GM21360 (cell line): ENCODE data around the gene TIGD4.

Experiments used
- ATAC-seq: cut with Tn5 transposase; IDR thresholded peaks from one replicate; pipeline ENCODE4 v1.9.1; 2021; ENCODE audit warnings: mild to moderate bottlenecking, moderate library complexity; ENCODE audit not compliant: unreplicated experiment

TIGD4 gene

DNA sequence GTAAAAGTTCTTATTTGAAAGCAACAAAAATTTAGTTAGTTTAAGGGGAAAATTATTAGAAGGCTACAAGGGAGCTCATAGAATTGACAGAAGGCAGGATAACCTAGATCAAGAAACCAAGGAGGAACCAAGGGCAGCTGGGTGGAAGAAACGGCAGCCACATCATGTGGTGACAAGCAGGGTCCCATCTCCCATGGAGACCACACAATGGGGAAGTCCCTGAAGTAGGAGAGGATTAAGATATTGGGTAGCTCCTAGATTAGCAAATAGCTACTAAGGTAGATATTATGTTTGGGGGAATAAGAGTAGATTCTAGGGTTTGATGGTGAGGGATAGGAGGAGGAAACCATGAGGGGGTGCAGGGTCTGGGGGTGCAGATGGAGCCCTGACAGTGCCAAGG is 51.7 kb downstream of the TIGD4 start:
- no peak for ATAC-seq

DNA sequence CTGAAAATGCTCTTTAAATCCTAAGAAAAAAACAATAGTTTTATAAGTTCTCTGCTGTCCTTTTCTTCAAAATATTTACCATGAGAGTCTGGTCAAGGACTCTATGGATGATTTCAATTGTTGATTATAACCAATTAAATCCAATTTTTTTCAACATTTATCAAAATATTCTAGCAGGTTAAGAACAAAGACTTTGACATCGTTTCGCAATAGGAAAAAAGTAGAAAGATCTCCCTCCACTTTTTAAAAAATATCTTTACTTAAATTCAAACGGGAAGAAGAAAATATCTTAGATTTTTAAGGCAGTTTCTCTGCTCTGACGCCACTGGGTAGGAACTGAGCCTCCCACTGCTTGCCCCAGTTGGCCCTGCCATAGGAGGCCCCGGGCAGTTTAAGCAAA is 55.0 kb downstream of the TIGD4 start:
- no peak for ATAC-seq

DNA sequence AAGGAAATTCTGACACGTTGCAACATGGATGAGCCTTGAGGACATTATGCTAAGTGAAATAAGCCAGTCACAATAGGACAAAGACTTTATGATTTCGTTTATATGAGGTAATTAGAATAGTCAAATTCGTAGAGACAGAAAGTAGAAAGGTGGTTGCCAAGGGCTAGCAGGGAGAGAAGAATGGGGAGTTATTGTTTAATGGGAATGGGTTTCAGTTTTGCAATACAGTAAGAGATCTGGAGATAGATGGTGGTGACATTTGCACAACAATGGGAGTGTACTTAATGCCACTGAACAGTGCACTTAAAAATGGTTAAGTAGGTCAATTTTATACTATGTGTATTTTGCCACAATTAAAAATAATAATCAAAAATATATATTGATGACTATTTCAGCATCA is 56.3 kb downstream of the TIGD4 start:
- no peak for ATAC-seq

DNA sequence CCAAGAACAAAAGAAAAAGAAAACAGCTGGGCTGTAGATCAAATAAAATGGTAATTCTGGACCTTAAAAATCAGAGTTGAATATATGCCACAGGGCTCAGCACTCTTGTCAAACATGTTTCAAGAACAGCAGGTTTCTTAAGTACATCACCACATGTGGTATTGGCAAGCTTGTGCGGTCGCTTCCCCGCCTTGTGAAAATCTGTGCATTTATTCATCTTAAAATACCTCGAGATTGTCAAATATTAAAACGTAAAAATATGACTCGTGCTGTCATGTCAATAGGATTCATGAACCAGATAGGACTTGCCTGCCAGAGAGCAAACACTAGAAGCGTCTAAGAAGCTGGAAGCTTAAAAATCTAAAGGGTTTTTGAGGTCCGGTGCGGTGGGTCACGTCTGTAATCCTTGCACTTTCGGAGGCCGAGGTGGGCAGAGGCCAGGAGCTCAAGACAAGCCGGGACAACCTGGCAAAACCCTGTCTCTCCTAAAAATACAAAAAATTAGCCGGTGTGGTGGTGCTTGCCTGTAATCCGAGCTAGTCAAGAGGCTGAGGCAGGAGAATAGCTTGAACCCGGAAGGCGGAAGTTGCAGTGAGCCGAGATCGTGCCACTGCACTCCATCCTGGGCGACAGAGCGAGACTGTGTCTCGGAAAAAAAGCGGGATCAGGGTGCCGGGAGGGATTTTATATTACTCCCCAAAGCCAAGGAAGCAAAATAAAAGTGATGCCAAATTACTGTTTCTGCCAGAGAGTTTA is 59.6 kb downstream of the TIGD4 start:
- no peak for ATAC-seq
